GM18907 (cell line): Measurements from ENCODE around the gene RUVBL2.

Source experiments
- ATAC-seq: cut with Tn5 transposase; IDR thresholded peaks from one replicate; pipeline ENCODE4 v1.9.1; 2021; ENCODE audit warnings: mild to moderate bottlenecking, moderate library complexity; ENCODE audit not compliant: unreplicated experiment

The RUVBL2 gene

GRCh38 chr19:48963371-48964204 lies 30.1 kb upstream of the RUVBL2 start:
- ATAC-seq = peak; percentile 31

- ATAC-seq = no peak
Observed at GRCh38 chr19:48964205-48965039, 29.3 kb upstream of the RUVBL2 start.

- ATAC-seq = peak; percentile 59
Observed at GRCh38 chr19:48965040-48965805, 28.5 kb upstream of the RUVBL2 start, which contains the start of gene FTL. Gene FTL (plus strand): TSS chr19:48965309. CDS start chr19:48965508, 199 bp downstream.

- ATAC-seq = peak; percentile 20
Observed at GRCh38 chr19:48965806-48966540, 27.7 kb upstream of the RUVBL2 start.

GRCh38 chr19:48966541-48967345 lies 26.9 kb upstream of the RUVBL2 start:
- no peak for ATAC-seq

- ATAC-seq = no peak
Observed at GRCh38 chr19:48967346-48968178, 26.1 kb upstream of the RUVBL2 start.

GRCh38 chr19:48968179-48968661 lies 25.5 kb upstream of the RUVBL2 start:
- no peak for ATAC-seq

- no peak for ATAC-seq
Observed at GRCh38 chr19:48968813-48969218, 24.9 kb upstream of the RUVBL2 start.

- ATAC-seq = no peak
Observed at GRCh38 chr19:48969276-48970138, 24.2 kb upstream of the RUVBL2 start.

GRCh38 chr19:48970139-48970766 lies 23.4 kb upstream of the RUVBL2 start:
- no peak for ATAC-seq

GRCh38 chr19:48970923-48971395 lies 22.7 kb upstream of the RUVBL2 start:
- no peak for ATAC-seq

GRCh38 chr19:48975947-48976847 lies 17.5 kb upstream of the RUVBL2 start:
- ATAC-seq = no peak

GRCh38 chr19:48977061-48977460 lies 16.6 kb upstream of the RUVBL2 start:
- no peak for ATAC-seq

- no peak for ATAC-seq
Observed at GRCh38 chr19:48982280-48982679, 11.4 kb upstream of the RUVBL2 start.

GRCh38 chr19:48985711-48986110 lies 8.0 kb upstream of the RUVBL2 start:
- ATAC-seq = no peak

GRCh38 chr19:48986211-48986610 lies 7.5 kb upstream of the RUVBL2 start:
- no peak for ATAC-seq
